HPDE6-E6E7 (cell line): ENCODE data around the gene POFUT1.

Source experiments
- DNase-seq: peaks from one replicate; pipeline ENCODE4 v3.0.0; 2011; ENCODE audit warnings: missing footprints; ENCODE audit errors: extremely low spot score

The POFUT1 gene

GRCh38 chr20:32206760-32207625, 687 bp upstream of the POFUT1 start:
- peak; percentile 56 for DNase-seq

GRCh38 chr20:32208499-32209154, 947 bp downstream of the POFUT1 start:
- no peak for DNase-seq

GRCh38 chr20:32209850-32210605, 2.3 kb downstream of the POFUT1 start:
- no peak for DNase-seq

- no peak for DNase-seq
These were observed 6.2 kb downstream of the POFUT1 start for GRCh38 chr20:32213870-32214269.

GRCh38 chr20:32215147-32215546, 7.5 kb downstream of the POFUT1 start:
- DNase-seq = no peak

GRCh38 chr20:32215729-32216128, 8.0 kb downstream of the POFUT1 start:
- no peak for DNase-seq

GRCh38 chr20:32216179-32217142, 8.8 kb downstream of the POFUT1 start:
- DNase-seq = no peak

- DNase-seq = no peak
These were observed 10.6 kb downstream of the POFUT1 start for GRCh38 chr20:32218156-32218900.

GRCh38 chr20:32224463-32224862, 16.8 kb downstream of the POFUT1 start:
- DNase-seq = no peak

- DNase-seq = no peak
These were observed 18.7 kb downstream of the POFUT1 start for GRCh38 chr20:32226391-32226790.

- no peak for DNase-seq
These were observed 19.6 kb downstream of the POFUT1 start for GRCh38 chr20:32227306-32227705.

- DNase-seq = no peak
These were observed 20.3 kb downstream of the POFUT1 start for GRCh38 chr20:32227744-32228688.

GRCh38 chr20:32229251-32229747, 21.6 kb downstream of the POFUT1 start:
- no peak for DNase-seq

- DNase-seq = no peak
These were observed 23.0 kb downstream of the POFUT1 start for GRCh38 chr20:32230707-32231106.

- no peak for DNase-seq
These were observed 23.6 kb downstream of the POFUT1 start for GRCh38 chr20:32231245-32231644.

GRCh38 chr20:32231847-32232246, 24.2 kb downstream of the POFUT1 start:
- DNase-seq = no peak

- no peak for DNase-seq
These were observed 24.7 kb downstream of the POFUT1 start for GRCh38 chr20:32232326-32232886.

GRCh38 chr20:32233286-32233685, 25.6 kb downstream of the POFUT1 start:
- DNase-seq = no peak
